Nephron progenitor cell (in vitro differentiated cells): ENCODE results near the gene EBF4.
"Not testable (repeated sequence)": the region's sequence is repeated elsewhere in the genome, so short reads cannot be mapped to it uniquely, and the experiment has no call there.

ENCODE experiments used
- DNase-seq: peaks from one replicate; pipeline ENCODE4 v3.0.0; 2021
- H3K27ac Mint-ChIP-seq: 2 replicates; pipeline ENCODE4 v1.8.0; 2021; ENCODE audit warnings: mild to moderate bottlenecking, moderate library complexity, mixed read lengths
- H3K27me3 Mint-ChIP-seq: 2 replicates; pipeline ENCODE4 v1.8.0; 2021; ENCODE audit warnings: mild to moderate bottlenecking, low read depth, mixed read lengths; ENCODE audit not compliant: poor library complexity
- H3K36me3 Mint-ChIP-seq: 2 replicates; pipeline ENCODE4 v1.8.0; 2021; ENCODE audit warnings: low read depth, mixed read lengths
- H3K4me1 Mint-ChIP-seq: 2 replicates; pipeline ENCODE4 v1.8.0; 2021; ENCODE audit warnings: mixed read lengths
- H3K4me3 Mint-ChIP-seq: 2 replicates; pipeline ENCODE4 v1.8.0; 2021; ENCODE audit warnings: mild to moderate bottlenecking, moderate library complexity, mixed read lengths
- H3K9me3 Mint-ChIP-seq: 2 replicates; pipeline ENCODE4 v1.8.0; 2021; ENCODE audit warnings: mild to moderate bottlenecking, moderate library complexity, mixed read lengths
- TF ChIP-seq, protein P1 (sequence below): fragments of 200-600 bp; sonication (generic); IDR thresholded peaks from 2 replicates; pipeline ENCODE4 v1.5.0; 2021; ENCODE audit warnings: antibody characterized with exemption

EBF4 gene

DNA sequence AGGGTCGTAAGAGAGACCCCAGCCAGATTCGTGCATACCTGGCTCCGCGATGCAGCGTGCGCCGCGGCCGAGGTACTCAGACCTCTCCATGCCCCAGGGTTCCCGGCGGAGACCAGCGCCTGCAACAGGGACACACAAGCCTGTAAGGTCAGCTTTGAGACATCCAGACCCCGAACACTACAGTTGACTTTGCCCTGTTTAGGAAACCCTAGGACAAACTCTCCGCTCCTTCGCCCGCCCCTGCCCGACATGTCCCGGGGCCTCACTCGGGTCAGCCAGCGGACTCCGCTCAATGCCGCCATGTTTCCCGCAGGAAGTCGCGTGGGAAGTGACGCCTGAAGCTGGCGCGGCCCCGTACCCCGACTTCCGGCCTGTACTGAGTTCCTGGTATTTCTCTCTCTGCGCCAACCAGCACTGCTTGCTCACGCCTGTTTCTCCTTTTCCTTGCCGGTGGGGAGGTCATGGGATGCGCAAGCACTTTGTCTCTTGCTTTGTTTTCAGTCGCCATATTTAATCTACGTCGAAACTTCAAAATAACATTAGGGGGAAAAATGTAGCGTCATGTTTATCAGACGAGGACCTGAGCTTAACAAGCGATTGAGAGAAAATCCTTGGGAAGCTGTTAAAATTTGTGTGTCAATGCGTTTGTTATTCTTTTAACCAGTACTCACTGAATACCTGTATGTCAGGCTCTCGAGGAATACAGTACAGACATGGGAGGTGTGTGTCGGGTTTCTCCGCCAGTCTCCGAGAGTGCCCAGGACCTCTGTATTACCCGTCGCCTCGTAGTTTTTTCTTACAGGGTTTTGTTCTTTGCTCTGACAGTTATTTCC is 28.5 kb upstream of the EBF4 start, which contains the start of gene IDH3B:
TSS of gene IDH3B (minus strand) at position 330 of the 833 bp plus-strand sequence. CDS start at position 302, 28 bp downstream.
- peaks cover 22% of the 10 kb centered on the region for H3K36me3 Mint-ChIP-seq
- H3K9me3 Mint-ChIP-seq: no peaks in the 10 kb centered on the region
- TF ChIP-seq, protein P1, sequence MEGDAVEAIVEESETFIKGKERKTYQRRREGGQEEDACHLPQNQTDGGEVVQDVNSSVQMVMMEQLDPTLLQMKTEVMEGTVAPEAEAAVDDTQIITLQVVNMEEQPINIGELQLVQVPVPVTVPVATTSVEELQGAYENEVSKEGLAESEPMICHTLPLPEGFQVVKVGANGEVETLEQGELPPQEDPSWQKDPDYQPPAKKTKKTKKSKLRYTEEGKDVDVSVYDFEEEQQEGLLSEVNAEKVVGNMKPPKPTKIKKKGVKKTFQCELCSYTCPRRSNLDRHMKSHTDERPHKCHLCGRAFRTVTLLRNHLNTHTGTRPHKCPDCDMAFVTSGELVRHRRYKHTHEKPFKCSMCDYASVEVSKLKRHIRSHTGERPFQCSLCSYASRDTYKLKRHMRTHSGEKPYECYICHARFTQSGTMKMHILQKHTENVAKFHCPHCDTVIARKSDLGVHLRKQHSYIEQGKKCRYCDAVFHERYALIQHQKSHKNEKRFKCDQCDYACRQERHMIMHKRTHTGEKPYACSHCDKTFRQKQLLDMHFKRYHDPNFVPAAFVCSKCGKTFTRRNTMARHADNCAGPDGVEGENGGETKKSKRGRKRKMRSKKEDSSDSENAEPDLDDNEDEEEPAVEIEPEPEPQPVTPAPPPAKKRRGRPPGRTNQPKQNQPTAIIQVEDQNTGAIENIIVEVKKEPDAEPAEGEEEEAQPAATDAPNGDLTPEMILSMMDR: no peak
- peaks cover 29% of the 10 kb centered on the region for H3K4me1 Mint-ChIP-seq
- H3K27ac Mint-ChIP-seq: peak within 1 kb of the TSS; percentile 98
- H3K27me3 Mint-ChIP-seq: peaks cover 32% of the 10 kb centered on the region
- peak within 1 kb of the TSS; percentile 88 for H3K4me3 Mint-ChIP-seq
- peak; percentile 88 for DNase-seq

DNA sequence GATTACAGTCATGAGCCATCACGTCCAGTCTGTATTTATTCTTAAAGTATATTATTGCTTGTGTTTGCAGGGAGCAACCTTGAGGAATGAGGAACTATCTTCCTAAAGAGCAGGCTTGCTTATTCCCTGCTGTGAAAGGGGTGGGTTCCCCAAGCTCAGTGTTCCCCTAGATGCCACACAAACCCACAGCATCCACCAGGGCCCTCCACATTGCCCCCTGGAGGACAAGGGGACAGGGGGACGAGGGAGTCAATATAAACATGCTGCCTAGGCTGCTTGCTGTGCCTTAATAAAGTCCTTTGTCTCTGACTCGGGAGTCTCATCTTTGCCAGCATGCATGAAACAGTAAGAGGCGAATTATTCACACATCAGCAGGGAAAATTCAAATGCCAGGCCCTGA is 20.6 kb upstream of the EBF4 start:
- no peaks in the 10 kb centered on the region for H3K36me3 Mint-ChIP-seq

DNA sequence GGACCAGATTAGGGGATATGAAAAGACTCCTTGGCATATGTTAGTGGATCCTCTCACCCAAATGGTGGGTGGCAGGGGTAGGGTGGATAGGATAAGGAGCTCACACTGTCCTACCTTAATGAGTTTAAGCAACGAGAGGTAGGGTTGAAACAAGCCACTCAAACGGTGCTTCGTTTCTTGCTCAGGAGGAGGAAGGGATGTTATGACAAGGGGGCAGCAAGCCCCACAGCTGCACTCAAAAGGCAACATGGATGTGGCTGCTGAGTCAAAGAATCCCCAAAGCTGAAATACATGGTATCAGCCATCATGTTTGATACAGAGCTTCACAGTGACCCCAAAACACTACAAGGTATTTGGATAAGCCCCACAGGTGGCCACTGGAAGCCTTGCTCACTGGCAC is 20.1 kb upstream of the EBF4 start:
- TF ChIP-seq, protein P1: no peak
- H3K9me3 Mint-ChIP-seq: no peaks in the 10 kb centered on the region
- H3K36me3 Mint-ChIP-seq: no peaks in the 10 kb centered on the region
- DNase-seq: no peak
- H3K27ac Mint-ChIP-seq: no peak overlapping the region
- H3K27me3 Mint-ChIP-seq: peaks cover 80% of the 10 kb centered on the region
- no peak overlapping the region for H3K4me3 Mint-ChIP-seq
- no peaks in the 10 kb centered on the region for H3K4me1 Mint-ChIP-seq

More for the DNA sequence above, 20.6 kb upstream of the EBF4 start:
- H3K27ac Mint-ChIP-seq: no peak overlapping the region
- H3K9me3 Mint-ChIP-seq: no peaks in the 10 kb centered on the region
- H3K4me1 Mint-ChIP-seq: no peaks in the 10 kb centered on the region
- TF ChIP-seq, protein P1: no peak
- peaks cover 77% of the 10 kb centered on the region for H3K27me3 Mint-ChIP-seq
- no peak for DNase-seq
- no peak overlapping the region for H3K4me3 Mint-ChIP-seq

DNA sequence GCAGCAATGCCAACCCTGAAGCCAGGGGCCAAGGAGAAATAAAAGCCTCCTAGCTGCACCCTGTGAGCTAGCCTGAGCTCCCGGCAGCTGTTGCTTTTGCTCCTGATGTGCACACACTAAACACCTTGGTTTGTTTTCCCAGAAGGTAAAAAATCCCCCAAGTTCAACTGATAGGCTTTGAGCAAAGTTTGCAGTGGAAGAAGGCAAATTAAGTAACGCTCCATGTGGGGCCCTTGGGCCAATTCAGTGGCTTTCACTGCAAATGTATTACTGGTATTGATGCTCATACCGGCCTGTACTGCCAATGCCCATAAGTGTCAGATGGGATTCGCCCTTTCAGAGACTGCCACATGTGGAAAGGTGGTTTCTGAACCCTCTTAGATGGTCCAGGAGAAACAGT is 19.1 kb upstream of the EBF4 start:
- peaks cover 76% of the 10 kb centered on the region for H3K27me3 Mint-ChIP-seq
- no peak overlapping the region for H3K27ac Mint-ChIP-seq
- TF ChIP-seq, protein P1: no peak
- no peak overlapping the region for H3K4me3 Mint-ChIP-seq
- H3K36me3 Mint-ChIP-seq: no peaks in the 10 kb centered on the region
- H3K4me1 Mint-ChIP-seq: no peaks in the 10 kb centered on the region
- H3K9me3 Mint-ChIP-seq: no peaks in the 10 kb centered on the region
- no peak for DNase-seq

DNA sequence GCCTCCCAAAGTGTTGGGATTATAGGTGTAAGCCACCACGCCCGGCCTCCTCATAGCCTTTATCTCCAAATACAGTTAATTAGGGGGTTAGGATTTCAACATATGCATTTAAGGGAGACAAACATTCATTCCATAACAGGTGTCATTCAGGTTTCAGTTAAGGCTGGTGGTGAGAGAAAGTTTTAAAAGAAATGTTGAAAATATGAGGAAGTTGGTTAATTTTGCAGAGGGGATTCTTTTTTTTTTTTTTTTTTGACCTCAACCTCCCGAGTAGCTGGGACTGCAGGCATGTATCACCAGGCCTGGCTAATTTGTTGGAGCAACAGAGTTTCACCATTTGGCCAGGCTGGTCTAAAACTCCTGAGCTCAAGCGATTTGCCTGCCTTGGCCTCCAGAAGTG is 12.5 kb upstream of the EBF4 start:
- peaks cover 20% of the 10 kb centered on the region for H3K9me3 Mint-ChIP-seq
- H3K27ac Mint-ChIP-seq: no peak overlapping the region
- TF ChIP-seq, protein P1: no peak
- H3K4me3 Mint-ChIP-seq: no peak overlapping the region
- H3K4me1 Mint-ChIP-seq: no peaks in the 10 kb centered on the region
- peaks cover 78% of the 10 kb centered on the region for H3K27me3 Mint-ChIP-seq
- DNase-seq: no peak
- no peaks in the 10 kb centered on the region for H3K36me3 Mint-ChIP-seq

DNA sequence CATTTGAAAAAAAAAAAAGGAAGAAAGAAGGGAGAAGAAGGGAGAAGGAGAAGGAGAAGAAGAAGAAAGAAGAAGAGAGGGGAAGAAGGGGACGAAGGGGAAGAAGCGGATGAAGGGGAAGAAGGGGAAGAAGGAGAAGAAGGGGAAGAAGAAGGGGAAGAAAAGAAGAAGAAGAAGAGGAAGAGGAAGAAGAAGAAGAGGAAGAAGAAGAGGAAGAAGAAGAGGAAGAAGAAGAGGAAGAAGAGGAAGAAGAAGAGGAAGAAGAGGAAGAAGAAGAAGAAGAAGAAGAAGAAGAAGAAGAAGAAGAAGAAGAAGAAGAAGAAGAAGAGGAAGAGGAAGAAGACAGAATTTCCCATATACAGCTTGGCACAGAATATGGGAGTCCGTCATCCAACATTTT is 10.5 kb upstream of the EBF4 start:
- not testable (repeated sequence) for DNase-seq, H3K4me3 Mint-ChIP-seq, H3K36me3 Mint-ChIP-seq, H3K27ac Mint-ChIP-seq, H3K4me1 Mint-ChIP-seq
- Mint-ChIP-seq H3K9me3 (peaks cover 20% of the 10 kb centered on the region), H3K27me3 (peaks cover 84% of the 10 kb centered on the region)

DNA sequence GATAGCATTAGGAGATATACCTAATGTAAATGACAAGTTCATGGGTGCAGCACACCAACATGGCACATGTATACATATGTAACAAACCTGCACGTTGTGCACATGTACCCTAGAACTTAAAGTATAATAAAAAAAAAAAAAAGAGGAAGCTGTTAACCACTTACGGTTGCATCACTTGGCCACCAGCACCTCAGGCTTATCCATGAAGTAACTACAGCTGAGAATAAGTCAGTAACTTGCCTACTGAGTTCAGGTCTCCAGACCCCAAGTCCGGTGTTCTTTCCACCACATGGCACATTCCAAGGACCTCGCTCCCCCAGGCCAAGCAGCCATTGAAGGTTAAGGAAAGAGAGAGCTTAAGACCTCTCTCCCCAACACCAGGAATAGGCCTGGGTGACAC is 7.8 kb upstream of the EBF4 start:
- H3K36me3 Mint-ChIP-seq, DNase-seq, H3K27ac Mint-ChIP-seq, H3K4me3 Mint-ChIP-seq: not testable (repeated sequence)
- Mint-ChIP-seq H3K27me3 (peaks cover 92% of the 10 kb centered on the region), H3K4me1 (peaks cover 20% of the 10 kb centered on the region), H3K9me3 (peaks cover 20% of the 10 kb centered on the region)
